ENCODE data around the gene SH3GL3.

DNA sequence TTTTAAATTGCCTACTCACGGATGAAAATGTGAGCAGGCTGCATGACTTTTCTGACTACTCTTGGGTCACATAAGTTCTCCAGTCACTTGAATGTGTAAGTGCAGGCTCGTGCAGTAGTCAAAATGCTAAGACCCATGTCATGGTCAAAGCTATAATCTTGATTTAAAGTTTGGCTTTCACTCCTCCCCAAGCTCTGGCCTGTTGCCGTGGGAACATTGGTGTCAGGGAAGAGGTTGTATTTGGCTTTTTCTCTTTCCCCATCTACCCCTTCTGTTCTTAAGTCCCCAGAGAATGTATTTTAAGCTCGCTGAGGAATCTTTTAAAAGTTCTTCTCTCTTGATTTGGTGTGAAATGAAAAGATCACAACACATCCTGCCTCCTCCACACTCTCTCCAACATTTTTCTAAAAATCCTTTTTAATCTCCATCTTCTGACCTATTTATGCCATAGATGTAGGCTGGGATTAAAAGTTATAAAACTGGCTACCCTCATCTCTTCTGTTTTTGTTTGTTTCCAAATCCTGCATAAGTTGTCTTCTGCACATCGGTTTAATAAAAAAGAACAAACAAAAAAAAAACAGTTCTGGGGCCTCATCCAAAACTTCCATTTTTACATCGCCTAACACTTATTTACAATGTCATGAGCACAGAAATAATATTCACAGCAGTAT, 145.4 kb downstream of the SH3GL3 start:
- TF ChIP-seq CTCF (IDR thresholded peaks at IDR 0.05) (no peak), POLR2A (IDR thresholded peaks at IDR 0.05) (no peak)
